ENCODE results near the gene RUVBL2. TPM values are rescaled to one million over a fixed set of nuclear protein-coding genes. Genes with fewer than 3 reads are reported as not detected.

Gene RUVBL2
- total RNA-seq, 1 experiment from 2014 or later = 227 TPM

DNA sequence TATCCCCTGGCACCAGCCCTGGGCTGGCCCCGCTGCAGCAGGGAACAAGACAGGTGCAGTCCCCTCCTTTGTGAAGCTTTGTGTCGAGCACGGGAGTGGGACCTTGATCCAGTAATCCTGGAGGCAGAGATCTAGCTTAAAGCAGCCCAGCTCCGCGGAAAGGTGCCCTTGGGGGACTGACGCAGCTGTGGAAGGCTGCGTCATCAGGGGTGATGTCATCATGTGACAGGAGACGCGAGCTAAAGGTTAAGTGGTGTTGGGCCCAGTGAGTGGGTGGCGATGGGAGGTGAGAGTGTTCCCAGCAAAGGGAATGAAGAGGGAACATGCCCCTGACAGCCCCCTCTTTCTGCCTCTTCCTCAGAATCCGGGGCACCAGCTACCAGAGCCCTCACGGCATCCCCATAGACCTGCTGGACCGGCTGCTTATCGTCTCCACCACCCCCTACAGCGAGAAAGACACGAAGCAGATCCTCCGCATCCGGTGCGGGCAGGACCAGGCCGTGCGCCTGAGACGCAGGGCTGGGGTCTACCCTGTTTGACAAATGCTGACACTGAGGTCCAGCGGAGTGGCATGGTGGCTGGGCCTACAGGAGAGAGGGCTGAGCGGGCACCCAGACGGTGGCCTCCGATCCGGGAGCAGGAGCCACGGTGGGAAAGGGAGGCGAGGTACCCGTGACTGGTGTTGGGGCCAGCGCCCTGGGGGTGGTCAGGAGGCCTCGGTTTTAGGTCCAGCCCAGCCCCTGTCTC is 20.6 kb downstream of the RUVBL2 start:
- H3K9me3 ChIP-seq (ENCODE audit: low read depth, low read length, poor library complexity, severe bottlenecking) = no peaks in the 10 kb centered on the region
- POLR2A ChIA-PET (ENCODE audit: low non-redundant PET) = interaction anchor here (0.7 kb wide), 1 partner anchor 579 kb away, joined by 3 read pairs; no protein-coding TSS in a partner anchor

GRCh38 chr19:49014870-49015255 is 21.2 kb downstream of the RUVBL2 start:
- no peaks in the 10 kb centered on the region for H3K9me3 ChIP-seq (ENCODE audit: low read depth, low read length, poor library complexity, severe bottlenecking)
- intact Hi-C loops (cut with micrococcal nuclease; ENCODE audit: unreplicated experiment) = no loop called here
- TF ChIP-seq EZH2 (IDR thresholded peaks at IDR 0.05; ENCODE audit: borderline replicate concordance, low read depth, low read length, poor library complexity, severe bottlenecking) = no peak
- no peak for TF ChIP-seq CTCF (conservative IDR thresholded peaks at IDR 0.05; ENCODE audit: low read depth, low read length)
- H3K4me3 ChIP-seq (ENCODE audit: low read depth, low read length, poor library complexity, severe bottlenecking) = no peak overlapping the region
- BruUV-seq (replicated peaks) = no TSS peak
- CTCF ChIA-PET = no interaction called here
- H3K27ac ChIP-seq (ENCODE audit: low read depth, low read length, poor library complexity, severe bottlenecking) = no peak overlapping the region
- H3K36me3 ChIP-seq (ENCODE audit: insufficient read depth, low read length, poor library complexity, severe bottlenecking) = peaks cover 28% of the 10 kb centered on the region
- no peaks in the 10 kb centered on the region for H3K27me3 ChIP-seq (replicated peaks; ENCODE audit: insufficient read depth, low read depth, low read length, poor library complexity)
- H3K4me1 ChIP-seq (ENCODE audit: insufficient read depth, low read length, poor library complexity, severe bottlenecking) = peaks cover 15% of the 10 kb centered on the region
- no peak for DNase-seq (ENCODE audit: low spot score)
- POLR2A ChIA-PET (ENCODE audit: low non-redundant PET) = interaction anchor here (0.7 kb wide), 1 partner anchor 579 kb away, joined by 3 read pairs; no protein-coding TSS in a partner anchor

More for the DNA sequence above, 20.6 kb downstream of the RUVBL2 start:
- peaks cover 12% of the 10 kb centered on the region for H3K4me1 ChIP-seq (ENCODE audit: insufficient read depth, low read length, poor library complexity, severe bottlenecking)
- CTCF ChIA-PET = no interaction called here
- H3K27ac ChIP-seq (ENCODE audit: low read depth, low read length, poor library complexity, severe bottlenecking) = no peak overlapping the region
- DNase-seq (ENCODE audit: low spot score) = no peak
- BruUV-seq (replicated peaks) = no TSS peak
- H3K36me3 ChIP-seq (ENCODE audit: insufficient read depth, low read length, poor library complexity, severe bottlenecking) = peaks cover 33% of the 10 kb centered on the region
- H3K27me3 ChIP-seq (replicated peaks; ENCODE audit: insufficient read depth, low read depth, low read length, poor library complexity) = no peaks in the 10 kb centered on the region
- no peak overlapping the region for H3K4me3 ChIP-seq (ENCODE audit: low read depth, low read length, poor library complexity, severe bottlenecking)
- TF ChIP-seq EZH2 (IDR thresholded peaks at IDR 0.05; ENCODE audit: borderline replicate concordance, low read depth, low read length, poor library complexity, severe bottlenecking) = no peak
- TF ChIP-seq CTCF (conservative IDR thresholded peaks at IDR 0.05; ENCODE audit: low read depth, low read length) = no peak
- intact Hi-C loops (cut with micrococcal nuclease; ENCODE audit: unreplicated experiment) = no loop called here

DNA sequence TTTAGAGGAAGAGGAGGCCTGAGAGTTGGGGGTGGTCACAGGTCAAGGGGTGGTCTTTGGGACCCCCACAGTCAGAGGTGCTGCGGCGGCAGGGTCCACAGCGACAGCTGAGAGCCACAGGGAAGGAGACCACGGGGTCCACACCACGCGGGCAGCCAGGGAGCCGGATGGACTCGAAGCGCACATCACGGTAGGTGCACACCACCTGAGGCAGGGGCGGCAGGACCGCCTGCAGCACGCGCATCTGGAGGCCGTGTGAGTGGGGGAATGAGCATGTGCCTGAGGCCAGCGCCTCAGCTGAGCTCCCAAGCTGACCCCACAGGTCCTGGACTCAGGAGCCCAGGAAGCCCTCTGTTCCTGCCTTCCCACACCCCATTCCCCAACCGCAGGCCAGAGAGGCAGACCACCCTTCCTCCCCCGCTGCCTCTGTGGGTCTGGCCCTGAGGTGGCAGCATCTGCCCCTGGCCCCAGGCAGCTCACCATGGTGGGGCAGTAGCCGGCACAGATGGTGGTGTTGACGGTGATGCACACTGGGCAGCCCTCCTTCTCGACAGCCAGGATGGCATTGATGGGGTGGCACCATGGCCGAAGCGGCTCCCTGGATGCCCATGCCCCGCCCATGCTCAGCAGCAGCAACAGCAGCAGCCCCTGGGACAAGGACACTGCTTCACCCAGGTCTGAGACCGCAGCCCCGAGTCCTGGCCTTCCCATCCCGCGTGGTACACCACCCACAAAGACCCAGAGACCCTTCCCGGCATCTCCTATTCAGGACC is 22.6 kb downstream of the RUVBL2 start:
- DNase-seq (ENCODE audit: low spot score) = no peak
- no peak for TF ChIP-seq EZH2 (IDR thresholded peaks at IDR 0.05; ENCODE audit: borderline replicate concordance, low read depth, low read length, poor library complexity, severe bottlenecking)
- TF ChIP-seq CTCF (conservative IDR thresholded peaks at IDR 0.05; ENCODE audit: low read depth, low read length) = no peak
- Histone ChIP-seq H3K4me1 (ENCODE audit: insufficient read depth, low read length, poor library complexity, severe bottlenecking) (peaks cover 15% of the 10 kb centered on the region), H3K4me3 (ENCODE audit: low read depth, low read length, poor library complexity, severe bottlenecking) (no peak overlapping the region), H3K27me3 (replicated peaks; ENCODE audit: insufficient read depth, low read depth, low read length, poor library complexity) (no peaks in the 10 kb centered on the region), H3K9me3 (ENCODE audit: low read depth, low read length, poor library complexity, severe bottlenecking) (no peaks in the 10 kb centered on the region), H3K27ac (ENCODE audit: low read depth, low read length, poor library complexity, severe bottlenecking) (no peak overlapping the region), H3K36me3 (ENCODE audit: insufficient read depth, low read length, poor library complexity, severe bottlenecking) (peaks cover 18% of the 10 kb centered on the region)
- POLR2A ChIA-PET (ENCODE audit: low non-redundant PET) = no interaction called here
- intact Hi-C loops (cut with micrococcal nuclease; ENCODE audit: unreplicated experiment) = no loop called here
- BruUV-seq (replicated peaks) = no TSS peak
- CTCF ChIA-PET = no interaction called here
